ENCODE measurements around the gene ZNF444.

ZNF444 gene

DNA sequence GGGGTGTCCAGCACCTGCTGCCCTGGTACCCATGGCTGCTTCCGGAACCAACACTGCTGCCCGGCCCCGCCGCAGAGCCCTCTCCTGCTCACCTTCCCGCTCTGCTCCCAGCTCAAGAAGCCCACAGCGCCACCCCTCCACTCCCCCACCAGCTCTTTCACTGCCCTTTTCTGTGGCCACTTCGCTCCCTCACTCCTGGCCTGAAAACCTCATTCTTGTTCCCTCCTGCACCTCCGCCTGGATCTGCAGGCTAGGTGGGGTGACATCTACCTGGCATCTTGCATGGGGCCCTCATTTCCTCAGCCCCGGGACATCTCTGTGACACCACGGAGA lies 26.3 kb upstream of the ZNF444 start:
- Histone ChIP-seq H3K36me3 (peaks cover 5% of the 10 kb centered on the region), H3K9me3 (no peaks in the 10 kb centered on the region), H3K4me3 (ENCODE audit: low read depth in 1 of 2, low read length in 1 of 2) (no peak overlapping the region), H3K27me3 (no peaks in the 10 kb centered on the region), H3K27ac (peak overlapping the region; percentile 88), H3K4me1 (ENCODE audit: control insufficient read depth in 1 of 2, insufficient read depth in 1 of 2, low read depth in 1 of 2, low read length in 1 of 2) (peaks cover 95 to 99% of the 10 kb centered on the region in 2 experiments)
- TF ChIP-seq, protein P1, sequence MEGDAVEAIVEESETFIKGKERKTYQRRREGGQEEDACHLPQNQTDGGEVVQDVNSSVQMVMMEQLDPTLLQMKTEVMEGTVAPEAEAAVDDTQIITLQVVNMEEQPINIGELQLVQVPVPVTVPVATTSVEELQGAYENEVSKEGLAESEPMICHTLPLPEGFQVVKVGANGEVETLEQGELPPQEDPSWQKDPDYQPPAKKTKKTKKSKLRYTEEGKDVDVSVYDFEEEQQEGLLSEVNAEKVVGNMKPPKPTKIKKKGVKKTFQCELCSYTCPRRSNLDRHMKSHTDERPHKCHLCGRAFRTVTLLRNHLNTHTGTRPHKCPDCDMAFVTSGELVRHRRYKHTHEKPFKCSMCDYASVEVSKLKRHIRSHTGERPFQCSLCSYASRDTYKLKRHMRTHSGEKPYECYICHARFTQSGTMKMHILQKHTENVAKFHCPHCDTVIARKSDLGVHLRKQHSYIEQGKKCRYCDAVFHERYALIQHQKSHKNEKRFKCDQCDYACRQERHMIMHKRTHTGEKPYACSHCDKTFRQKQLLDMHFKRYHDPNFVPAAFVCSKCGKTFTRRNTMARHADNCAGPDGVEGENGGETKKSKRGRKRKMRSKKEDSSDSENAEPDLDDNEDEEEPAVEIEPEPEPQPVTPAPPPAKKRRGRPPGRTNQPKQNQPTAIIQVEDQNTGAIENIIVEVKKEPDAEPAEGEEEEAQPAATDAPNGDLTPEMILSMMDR (IDR thresholded peaks at IDR 0.05): no peak

DNA sequence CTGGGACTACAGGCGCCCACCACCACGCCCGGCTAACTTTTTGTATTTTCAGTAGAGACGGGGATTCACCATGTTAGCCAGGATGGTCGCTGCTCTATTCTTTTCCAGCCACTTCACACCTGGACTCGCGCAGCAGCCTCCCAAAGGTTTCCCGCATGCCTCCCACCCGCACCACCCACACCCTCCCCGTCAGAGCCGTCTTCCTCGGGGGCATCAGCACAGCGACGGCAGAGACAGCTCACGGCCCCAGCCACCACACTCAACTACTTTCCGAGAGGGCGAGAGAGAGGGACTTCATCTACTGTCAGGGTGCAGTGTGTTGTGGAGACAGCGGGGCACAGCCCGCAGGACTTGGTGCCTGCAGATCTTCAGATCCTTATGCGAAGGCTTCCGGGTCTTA lies 25.6 kb upstream of the ZNF444 start:
- Histone ChIP-seq H3K9me3 (no peaks in the 10 kb centered on the region), H3K4me1 (ENCODE audit: control insufficient read depth in 1 of 2, insufficient read depth in 1 of 2, low read depth in 1 of 2, low read length in 1 of 2) (peaks cover 92 to 97% of the 10 kb centered on the region in 2 experiments), H3K27me3 (no peaks in the 10 kb centered on the region), H3K4me3 (ENCODE audit: low read depth in 1 of 2, low read length in 1 of 2) (no peak overlapping the region), H3K27ac (peak overlapping the region; percentile 54), H3K36me3 (peaks cover 5% of the 10 kb centered on the region)
- TF ChIP-seq, protein P1 (IDR thresholded peaks at IDR 0.05): no peak

DNA sequence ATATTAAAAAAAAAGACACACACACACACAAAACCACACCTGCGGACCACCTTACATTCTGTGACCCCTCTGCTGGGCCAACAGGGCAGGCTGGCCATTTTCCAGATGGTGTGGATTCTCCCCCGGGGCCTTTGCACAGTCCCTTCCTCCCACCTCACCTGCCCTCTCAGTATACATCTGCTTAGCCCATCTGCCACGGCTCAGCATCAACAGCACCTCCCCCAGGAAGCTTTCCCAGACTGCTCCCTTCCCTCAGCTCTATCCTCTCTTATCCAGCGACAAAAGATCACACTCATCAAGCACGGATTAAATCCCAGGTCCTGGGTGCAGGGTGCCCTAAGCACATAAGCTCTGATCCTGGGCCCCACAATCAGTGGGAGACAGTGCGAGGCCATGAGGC lies 24.5 kb upstream of the ZNF444 start:
- H3K27me3 ChIP-seq: no peaks in the 10 kb centered on the region
- H3K4me3 ChIP-seq (ENCODE audit: low read depth in 1 of 2, low read length in 1 of 2): no peak overlapping the region
- peak overlapping the region; percentile 48 for H3K27ac ChIP-seq
- TF ChIP-seq, protein P1 (IDR thresholded peaks at IDR 0.05): no peak
- peaks cover 82 to 87% of the 10 kb centered on the region in 2 experiments for H3K4me1 ChIP-seq (ENCODE audit: control insufficient read depth in 1 of 2, insufficient read depth in 1 of 2, low read depth in 1 of 2, low read length in 1 of 2)
- no peaks in the 10 kb centered on the region for H3K9me3 ChIP-seq
- peaks cover 5% of the 10 kb centered on the region for H3K36me3 ChIP-seq

DNA sequence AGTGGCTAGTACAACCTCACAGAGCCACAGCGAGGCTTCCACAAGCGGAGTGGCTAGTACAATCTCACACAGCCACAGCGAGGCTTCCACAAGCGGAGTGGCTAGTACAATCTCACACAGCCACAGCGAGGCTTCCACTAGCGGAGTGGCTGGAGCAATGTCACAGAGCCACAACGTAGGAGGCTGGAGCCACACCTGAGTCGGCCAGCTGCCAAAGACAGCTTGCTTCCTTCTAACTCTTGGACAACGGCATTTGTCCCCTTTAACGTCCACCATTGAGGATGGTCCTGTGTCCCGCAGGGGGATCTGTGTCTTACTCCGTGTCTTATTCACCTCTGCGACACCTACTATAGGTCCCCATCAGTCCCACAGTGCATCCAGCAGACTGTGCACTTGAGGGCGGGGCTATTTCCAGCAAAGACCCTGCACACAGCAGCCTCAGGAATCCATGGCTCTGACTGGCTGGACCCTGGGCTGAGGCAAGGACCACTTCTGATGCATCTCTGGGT lies 23.7 kb upstream of the ZNF444 start:
- TF ChIP-seq, protein P1 (IDR thresholded peaks at IDR 0.05): no peak
- Histone ChIP-seq H3K4me1 (ENCODE audit: control insufficient read depth in 1 of 2, insufficient read depth in 1 of 2, low read depth in 1 of 2, low read length in 1 of 2) (peaks cover 82 to 87% of the 10 kb centered on the region in 2 experiments), H3K4me3 (ENCODE audit: low read depth in 1 of 2, low read length in 1 of 2) (no peak overlapping the region), H3K9me3 (no peaks in the 10 kb centered on the region), H3K36me3 (peaks cover 5% of the 10 kb centered on the region), H3K27ac (peak overlapping the region; percentile 99), H3K27me3 (no peaks in the 10 kb centered on the region)

DNA sequence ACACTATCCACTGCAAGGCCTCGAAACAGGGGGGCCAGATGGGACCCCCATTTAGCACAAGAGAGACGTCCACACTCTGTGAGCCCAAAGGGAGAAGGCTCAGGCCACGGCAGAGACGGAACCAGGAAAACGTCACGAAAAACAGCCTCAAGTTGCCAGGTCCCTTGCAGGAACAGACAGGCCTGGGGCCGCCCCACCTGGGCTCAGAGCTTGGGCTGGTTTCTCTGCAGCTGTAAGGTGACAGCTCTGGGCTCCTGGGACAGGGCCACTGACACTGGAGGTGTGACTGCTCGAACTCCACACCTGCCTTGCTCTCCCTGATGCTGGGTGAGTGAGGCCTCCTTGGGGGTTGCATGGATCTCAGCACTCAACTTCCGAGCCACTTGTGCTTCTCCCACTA lies 23.2 kb upstream of the ZNF444 start:
- TF ChIP-seq, protein P1 (IDR thresholded peaks at IDR 0.05): no peak
- Histone ChIP-seq H3K27ac (peak overlapping the region; percentile 99), H3K4me1 (ENCODE audit: control insufficient read depth in 1 of 2, insufficient read depth in 1 of 2, low read depth in 1 of 2, low read length in 1 of 2) (peaks cover 77 to 82% of the 10 kb centered on the region in 2 experiments), H3K9me3 (no peaks in the 10 kb centered on the region), H3K36me3 (peaks cover 5% of the 10 kb centered on the region), H3K4me3 (ENCODE audit: low read depth in 1 of 2, low read length in 1 of 2) (peak overlapping the region in 1 of 2 experiments; percentile 87), H3K27me3 (no peaks in the 10 kb centered on the region)

All from neutrophil (primary cell).